ENCODE data around the gene ZNF418.

The ZNF418 gene

GRCh38 chr19:57947419-57948134, 12.4 kb upstream of the ZNF418 start, which contains the start of gene ZNF256 (continued):
- TF ChIP-seq ZNF585B (tag by site-specific recombination; IDR thresholded peaks at IDR 0.05) (no peak), GFI1B (tag by site-specific recombination; IDR thresholded peaks at IDR 0.05) (no peak), ZNF2 (tag by site-specific recombination; IDR thresholded peaks at IDR 0.05) (peak; percentile 67), SP7 (tag by site-specific recombination; IDR thresholded peaks at IDR 0.05) (peak; percentile 49; the same call in 1 of the 2 replicates), ZNF704 (tag by site-specific recombination; IDR thresholded peaks at IDR 0.05) (no peak), ZNF530 (tag by site-specific recombination; IDR thresholded peaks at IDR 0.05; ENCODE audit: low read depth) (no peak), ZBTB44 (tag by site-specific recombination; IDR thresholded peaks at IDR 0.05) (no peak)

- ChIA-PET POLR2A (no interaction called here), CTCF (no interaction called here)
- Histone ChIP-seq H3K4me3 (ENCODE audit: low read depth, low read length) (peak overlapping the region; percentile 98), H3K36me3 (ENCODE audit: control insufficient read depth in 2 of 2, insufficient read depth in 1 of 2, low read length in 2 of 2) (peaks cover 18 to 38% of the 10 kb centered on the region in 2 experiments), H3K9me3 (ENCODE audit: control insufficient read depth, insufficient read depth, low read depth, low read length) (peaks cover 18% of the 10 kb centered on the region), H3K4me1 (ENCODE audit: control insufficient read depth, insufficient read depth, low read length) (peaks cover 5% of the 10 kb centered on the region; the same call in 1 of the 2 replicates), H3K27ac (ENCODE audit: extremely low read depth, low read depth, low read length) (peak overlapping the region; percentile 78)
- TF ChIP-seq ZNF792 (tag by site-specific recombination; IDR thresholded peaks at IDR 0.05) (no peak), GFI1B (tag by site-specific recombination; IDR thresholded peaks at IDR 0.05) (no peak), ZNF677 (tag by site-specific recombination; IDR thresholded peaks at IDR 0.05) (no peak), ZNF350 (tag by site-specific recombination; IDR thresholded peaks at IDR 0.05) (no peak), ZNF133 (tag by site-specific recombination; IDR thresholded peaks at IDR 0.05) (no peak), ZNF658 (tag by site-specific recombination; IDR thresholded peaks at IDR 0.05) (no peak)
These were observed 11.9 kb upstream of the ZNF418 start for GRCh38 chr19:57947088-57947418.

- POLR2A ChIA-PET, result no interaction called here
- CTCF ChIA-PET, result interaction anchor here (0.7 to 1.2 kb wide), 2 partner anchors 29 to 50 kb away, joined by 3 to 4 read pairs; no protein-coding TSS in a partner anchor
- H3K4me1 ChIP-seq (ENCODE audit: control insufficient read depth, insufficient read depth, low read length), result peaks cover 5% of the 10 kb centered on the region; the same call in 1 of the 2 replicates
- peaks cover 25 to 45% of the 10 kb centered on the region in 2 experiments for H3K36me3 ChIP-seq (ENCODE audit: control insufficient read depth in 2 of 2, insufficient read depth in 1 of 2, low read length in 2 of 2)
- no peak for TF ChIP-seq ZNF791 (tag by site-specific recombination; IDR thresholded peaks at IDR 0.05)
- no peak for TF ChIP-seq BCL11B (tag by site-specific recombination; IDR thresholded peaks at IDR 0.05; ENCODE audit: low read depth)
- H3K27ac ChIP-seq (ENCODE audit: extremely low read depth, low read depth, low read length), result no peak overlapping the region
- peak overlapping the region; percentile 98 for H3K4me3 ChIP-seq (ENCODE audit: low read depth, low read length)
- H3K9me3 ChIP-seq (ENCODE audit: control insufficient read depth, insufficient read depth, low read depth, low read length), result peaks cover 20% of the 10 kb centered on the region
These were observed 11.1 kb upstream of the ZNF418 start for GRCh38 chr19:57946316-57946715.

- ChIA-PET CTCF (no interaction called here), POLR2A (no interaction called here)
- Histone ChIP-seq H3K4me3 (ENCODE audit: low read depth, low read length) (no peak overlapping the region), H3K9me3 (ENCODE audit: control insufficient read depth, insufficient read depth, low read depth, low read length) (peaks cover 21% of the 10 kb centered on the region), H3K27ac (ENCODE audit: extremely low read depth, low read depth, low read length) (no peak overlapping the region), H3K36me3 (ENCODE audit: control insufficient read depth in 2 of 2, insufficient read depth in 1 of 2, low read length in 2 of 2) (peaks cover 60 to 77% of the 10 kb centered on the region in 2 experiments), H3K4me1 (ENCODE audit: control insufficient read depth, insufficient read depth, low read length) (peaks cover 3% of the 10 kb centered on the region; the same call in 1 of the 2 replicates)
- TF ChIP-seq ZNF555 (tag by site-specific recombination; conservative IDR thresholded peaks at IDR 0.05), result no peak
- TF ChIP-seq SETDB1 (IDR thresholded peaks at IDR 0.05; ENCODE audit: insufficient read length, low read length), result peak; percentile 67
- no peak for TF ChIP-seq ZNF324 (tag by site-specific recombination; IDR thresholded peaks at IDR 0.05)
- no peak for TF ChIP-seq ZNF791 (tag by site-specific recombination; IDR thresholded peaks at IDR 0.05)
- TF ChIP-seq ZNF777 (tag by site-specific recombination; IDR thresholded peaks at IDR 0.05; ENCODE audit: borderline replicate concordance), result no peak
- no peak for TF ChIP-seq ZNF274 (IDR thresholded peaks at IDR 0.05; ENCODE audit: low read length)
- TF ChIP-seq ZNF274 (tag by site-specific recombination; IDR thresholded peaks at IDR 0.05; ENCODE audit: borderline replicate concordance), result peak; percentile 59; the same call in 1 of the 2 replicates
- TF ChIP-seq GFI1B (tag by site-specific recombination; IDR thresholded peaks at IDR 0.05), result no peak
These were observed 6.4 kb upstream of the ZNF418 start for GRCh38 chr19:57941593-57941992.
